NCI-H2171 treated with DMSO at 0.1 percent for 48 hours (cell line): ENCODE measurements around the gene SERPINB13.

Experiments
- DNase-seq: peaks from one replicate; lab custom pipeline; 2025; lab: John Stamatoyannopoulos, UW

SERPINB13 gene, protein sequence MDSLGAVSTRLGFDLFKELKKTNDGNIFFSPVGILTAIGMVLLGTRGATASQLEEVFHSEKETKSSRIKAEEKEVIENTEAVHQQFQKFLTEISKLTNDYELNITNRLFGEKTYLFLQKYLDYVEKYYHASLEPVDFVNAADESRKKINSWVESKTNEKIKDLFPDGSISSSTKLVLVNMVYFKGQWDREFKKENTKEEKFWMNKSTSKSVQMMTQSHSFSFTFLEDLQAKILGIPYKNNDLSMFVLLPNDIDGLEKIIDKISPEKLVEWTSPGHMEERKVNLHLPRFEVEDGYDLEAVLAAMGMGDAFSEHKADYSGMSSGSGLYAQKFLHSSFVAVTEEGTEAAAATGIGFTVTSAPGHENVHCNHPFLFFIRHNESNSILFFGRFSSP

GRCh38 chr18:63586966-63587365, at the start of gene SERPINB13:
Gene SERPINB13, plus strand, starts transcription at chr18:63587343. Its CDS starts 1,325 bp downstream, at chr18:63588668.
- no peak for DNase-seq

DNA sequence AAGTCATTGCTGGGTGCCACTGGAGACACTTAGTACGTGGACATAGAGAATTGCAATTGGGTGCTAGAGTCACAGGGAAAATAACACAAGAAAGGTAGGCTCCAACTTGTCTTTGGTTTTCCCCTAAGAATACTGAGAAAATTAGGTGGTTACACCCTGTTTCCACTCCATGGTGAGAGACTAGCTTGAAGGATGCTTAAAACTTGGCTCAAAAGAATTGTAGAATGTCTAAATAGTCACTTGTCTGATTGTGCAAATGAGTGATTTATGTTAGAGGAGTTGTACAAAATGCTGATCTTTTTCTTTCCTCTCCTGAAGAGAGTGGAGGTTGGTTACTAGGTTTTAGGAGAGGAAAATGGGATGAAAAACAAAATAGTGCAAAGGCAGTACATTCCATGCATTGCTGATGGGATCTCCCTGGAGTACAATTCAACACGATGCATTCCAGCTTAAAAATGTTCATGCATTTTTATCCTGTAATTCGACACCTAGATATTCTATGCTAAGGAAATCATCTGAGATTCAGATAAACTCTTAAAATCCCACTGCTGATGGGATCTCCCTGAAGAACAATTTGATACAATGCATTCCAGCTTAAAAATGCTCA, 47.1 kb upstream of the SERPINB13 start:
- no peak for DNase-seq

DNA sequence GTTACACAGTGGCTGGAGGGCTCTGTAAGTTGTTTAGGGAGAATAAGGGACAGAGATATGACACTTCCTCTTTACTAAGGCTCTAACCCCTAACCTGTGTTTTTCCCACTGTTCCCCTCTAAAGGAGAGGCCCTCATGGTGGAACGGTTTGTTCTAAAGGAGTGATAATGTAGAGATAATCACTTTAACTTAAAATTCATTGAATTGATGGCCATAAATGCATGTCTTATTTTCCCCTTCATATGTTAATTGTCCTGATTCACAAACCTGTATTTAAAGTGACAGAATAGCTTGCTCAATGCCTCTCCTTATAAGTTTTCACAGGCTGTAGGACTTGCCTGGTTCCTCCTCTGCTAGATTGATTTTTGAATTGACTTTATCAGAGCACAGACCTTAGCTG, 45.1 kb upstream of the SERPINB13 start, which contains the start of gene SERPINB12:
Gene SERPINB12 (plus strand): TSS at position 301 of the 400 bp plus-strand sequence. CDS start 13,791 bp downstream, outside the sequence.
- DNase-seq: no peak

- no peak for DNase-seq
Measured at GRCh38 chr18:63544017-63544416, 43.1 kb upstream of the SERPINB13 start.

- no peak for DNase-seq
Measured at GRCh38 chr18:63545000-63545399, 42.1 kb upstream of the SERPINB13 start.

DNA sequence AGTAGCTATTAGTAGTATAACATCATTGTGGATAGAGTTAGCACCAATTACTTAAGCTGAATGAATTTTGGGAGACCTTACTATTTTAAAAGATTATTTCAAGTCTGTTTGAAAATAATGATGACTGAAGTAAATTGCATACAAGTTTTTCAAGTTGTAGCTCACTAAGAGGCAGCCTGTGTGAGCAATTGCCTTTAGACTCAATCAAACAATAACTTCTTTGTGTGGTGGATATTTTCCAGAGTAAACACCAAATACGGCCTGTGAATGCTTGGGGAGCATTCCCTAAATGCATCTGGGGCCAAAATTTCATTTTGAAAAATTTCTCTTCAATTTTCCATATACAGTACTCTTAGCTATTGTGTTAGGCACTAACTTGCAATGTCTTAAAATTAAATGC, 37.1 kb upstream of the SERPINB13 start:
- no peak for DNase-seq

- no peak for DNase-seq
Measured at GRCh38 chr18:63551769-63552168, 35.4 kb upstream of the SERPINB13 start.

- no peak for DNase-seq
Measured at GRCh38 chr18:63552581-63552980, 34.6 kb upstream of the SERPINB13 start.

GRCh38 chr18:63553081-63553480, 34.1 kb upstream of the SERPINB13 start:
- DNase-seq: no peak

GRCh38 chr18:63559567-63560491, 27.3 kb upstream of the SERPINB13 start:
- no peak for DNase-seq

DNA sequence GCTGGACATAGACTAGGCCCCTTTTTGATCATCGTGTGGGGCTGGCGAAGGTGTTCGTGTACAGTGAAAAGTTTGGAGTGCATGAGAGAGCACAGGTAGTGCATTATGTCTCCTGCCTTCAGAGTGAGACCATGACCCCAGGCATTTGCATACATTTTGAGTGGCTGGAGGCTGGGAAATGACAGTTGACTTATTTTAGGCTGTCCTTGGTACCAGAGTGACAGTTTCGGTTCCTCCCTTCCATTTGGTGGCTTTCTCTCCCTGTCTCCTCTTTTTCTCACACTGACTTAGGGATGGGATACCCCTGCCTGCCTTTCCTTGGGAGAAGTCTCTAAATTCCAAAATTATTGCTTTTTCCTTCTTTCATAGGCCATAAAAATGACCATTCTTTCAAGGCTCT, 24.9 kb upstream of the SERPINB13 start:
- DNase-seq: no peak

GRCh38 chr18:63564021-63564420, 23.1 kb upstream of the SERPINB13 start:
- DNase-seq: no peak

DNA sequence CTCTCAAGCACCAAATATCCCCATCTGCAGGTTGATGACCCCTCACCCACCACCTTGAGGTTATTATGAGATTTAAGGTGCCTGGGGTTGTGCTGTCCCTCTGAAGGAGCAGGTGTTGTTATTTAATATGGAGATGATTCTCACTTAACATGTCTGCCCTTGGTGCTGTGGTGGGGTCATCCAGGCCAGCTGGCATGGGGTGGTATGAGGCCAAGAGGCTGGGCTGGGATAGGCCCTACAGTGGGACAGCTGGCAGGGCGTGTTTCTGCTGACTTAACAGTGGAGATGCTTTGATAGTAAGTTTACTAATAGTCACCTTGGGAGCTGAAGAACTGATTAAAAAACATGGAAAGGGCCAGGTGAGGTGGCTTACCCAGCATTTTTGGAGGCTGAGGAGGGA, 22.6 kb upstream of the SERPINB13 start:
- DNase-seq: no peak

GRCh38 chr18:63567276-63567675, 19.9 kb upstream of the SERPINB13 start:
- no peak for DNase-seq

DNA sequence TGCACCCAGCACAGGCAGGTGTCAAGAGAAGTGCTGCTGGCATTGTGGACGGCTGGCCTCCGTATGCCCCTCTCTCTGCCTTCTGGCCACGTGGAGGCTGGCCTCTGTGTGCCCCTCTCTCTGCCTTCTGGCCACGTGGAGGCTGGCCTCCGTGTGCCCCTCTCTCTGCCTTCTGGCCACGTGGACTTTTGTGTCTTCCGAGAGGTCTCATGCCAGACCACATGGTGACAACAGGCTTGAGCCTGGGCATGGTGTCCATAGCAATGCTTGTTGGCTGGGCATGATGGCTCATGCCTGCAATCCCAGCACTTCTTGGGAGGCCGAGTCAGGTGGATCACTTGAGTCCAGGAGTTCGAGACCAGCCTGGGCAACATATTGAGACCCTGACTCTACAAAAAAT, 19.3 kb upstream of the SERPINB13 start:
- no peak for DNase-seq

DNA sequence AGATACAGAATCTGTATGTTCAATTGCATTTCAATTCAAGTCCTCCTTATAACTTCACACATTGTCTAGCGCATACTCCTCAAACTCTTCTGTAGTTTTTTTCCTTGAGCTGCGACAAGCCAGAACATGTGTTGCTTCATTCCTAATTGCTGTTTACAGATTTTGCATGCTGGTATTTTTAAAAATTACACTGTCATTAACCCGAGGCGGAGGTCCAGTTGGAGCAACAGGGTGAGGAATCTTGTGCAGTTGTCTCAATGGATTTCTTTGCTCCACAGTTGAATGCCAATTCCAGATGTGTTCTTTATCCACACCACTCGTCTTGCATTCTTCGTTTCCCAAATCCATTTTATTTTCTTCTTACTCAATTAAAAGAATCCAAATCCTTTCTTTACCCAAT, 16.4 kb upstream of the SERPINB13 start:
- DNase-seq: no peak

- no peak for DNase-seq
Measured at GRCh38 chr18:63575681-63576080, 11.5 kb upstream of the SERPINB13 start.

GRCh38 chr18:63578357-63578958, 8.7 kb upstream of the SERPINB13 start:
- DNase-seq: peak; percentile 22

DNA sequence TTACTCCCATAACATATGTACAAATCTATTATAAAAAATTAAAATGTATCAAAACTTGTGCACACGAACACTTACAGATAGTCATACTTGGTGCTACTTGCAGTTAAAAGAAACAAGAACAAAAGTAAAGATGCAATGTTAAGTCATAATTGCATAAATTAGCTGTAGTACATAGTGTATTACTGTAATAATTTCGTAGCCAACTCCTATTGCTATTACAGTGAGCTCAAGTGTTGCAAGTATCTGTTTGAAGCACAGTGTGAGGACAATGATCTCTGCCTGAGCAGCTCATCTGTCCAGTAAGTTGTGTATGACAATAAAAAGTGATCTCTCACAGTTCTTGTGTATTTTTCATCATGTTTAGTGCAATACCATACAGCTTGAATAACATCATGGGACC, 7.5 kb upstream of the SERPINB13 start:
- no peak for DNase-seq

- no peak for DNase-seq
Measured at GRCh38 chr18:63585988-63586387, 1.2 kb upstream of the SERPINB13 start.

DNA sequence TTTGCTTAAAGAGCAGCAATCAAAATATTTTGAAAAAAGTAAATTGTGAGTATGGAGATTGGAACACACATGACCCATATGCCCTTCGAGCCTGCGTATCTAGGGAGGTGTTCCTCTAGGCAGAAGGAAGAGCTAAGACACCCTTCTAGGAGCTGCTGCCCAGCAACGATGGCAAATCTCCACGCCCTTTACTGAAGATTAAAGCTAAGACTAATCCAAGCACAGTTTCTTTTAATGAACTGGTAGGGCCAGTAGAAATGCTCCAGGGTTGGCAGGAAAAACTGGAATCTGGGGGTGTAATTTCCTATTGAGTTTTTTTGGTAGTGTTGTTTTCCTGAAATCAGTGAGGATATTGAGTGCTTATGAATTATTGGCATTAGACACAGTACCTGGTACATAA, 712 bp upstream of the SERPINB13 start:
- DNase-seq: no peak

- no peak for DNase-seq
Measured at GRCh38 chr18:63588909-63589308, 1.8 kb downstream of the SERPINB13 start.
